GM20000 (cell line): ENCODE measurements around the gene PLPP7.

ENCODE experiments used
- DNase-seq: peaks from one replicate; pipeline ENCODE4 v3.0.0; 2012; ENCODE audit warnings: low spot score
- CTCF ChIP-seq: IDR thresholded peaks from 2 replicates; pipeline ENCODE4 v1.5.1; 2012; ENCODE audit warnings: mild to moderate bottlenecking, control low read depth; ENCODE audit errors: extremely low read depth, missing control alignments

Gene PLPP7

GRCh38 chr9:131309530-131310276 is 20.2 kb downstream of the PLPP7 start:
- no peak for TF ChIP-seq CTCF

GRCh38 chr9:131310833-131311554 is 21.5 kb downstream of the PLPP7 start:
- DNase-seq: no peak
- no peak for TF ChIP-seq CTCF

More at GRCh38 chr9:131309530-131310276, 20.2 kb downstream of the PLPP7 start:
- DNase-seq: no peak

DNA sequence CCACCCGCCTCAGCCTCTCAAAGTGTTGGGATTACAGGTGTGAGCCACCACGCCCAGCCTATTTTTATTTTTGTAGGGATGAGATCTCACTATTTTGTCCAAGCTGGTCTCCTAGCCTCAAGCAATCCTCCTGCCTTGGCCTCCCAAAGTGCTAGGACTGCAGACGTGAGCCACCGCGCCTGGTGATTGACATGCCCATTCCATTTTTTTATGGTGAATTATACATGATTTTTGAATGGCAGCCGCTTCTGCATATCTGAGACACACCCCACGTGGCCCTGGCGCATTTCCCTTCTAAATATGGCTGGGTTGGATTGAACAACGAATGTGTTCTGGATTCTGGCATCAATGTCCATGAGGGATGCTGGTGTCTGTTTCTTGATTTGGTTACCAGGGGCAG is 22.7 kb downstream of the PLPP7 start:
- DNase-seq: no peak
- TF ChIP-seq CTCF: no peak

DNA sequence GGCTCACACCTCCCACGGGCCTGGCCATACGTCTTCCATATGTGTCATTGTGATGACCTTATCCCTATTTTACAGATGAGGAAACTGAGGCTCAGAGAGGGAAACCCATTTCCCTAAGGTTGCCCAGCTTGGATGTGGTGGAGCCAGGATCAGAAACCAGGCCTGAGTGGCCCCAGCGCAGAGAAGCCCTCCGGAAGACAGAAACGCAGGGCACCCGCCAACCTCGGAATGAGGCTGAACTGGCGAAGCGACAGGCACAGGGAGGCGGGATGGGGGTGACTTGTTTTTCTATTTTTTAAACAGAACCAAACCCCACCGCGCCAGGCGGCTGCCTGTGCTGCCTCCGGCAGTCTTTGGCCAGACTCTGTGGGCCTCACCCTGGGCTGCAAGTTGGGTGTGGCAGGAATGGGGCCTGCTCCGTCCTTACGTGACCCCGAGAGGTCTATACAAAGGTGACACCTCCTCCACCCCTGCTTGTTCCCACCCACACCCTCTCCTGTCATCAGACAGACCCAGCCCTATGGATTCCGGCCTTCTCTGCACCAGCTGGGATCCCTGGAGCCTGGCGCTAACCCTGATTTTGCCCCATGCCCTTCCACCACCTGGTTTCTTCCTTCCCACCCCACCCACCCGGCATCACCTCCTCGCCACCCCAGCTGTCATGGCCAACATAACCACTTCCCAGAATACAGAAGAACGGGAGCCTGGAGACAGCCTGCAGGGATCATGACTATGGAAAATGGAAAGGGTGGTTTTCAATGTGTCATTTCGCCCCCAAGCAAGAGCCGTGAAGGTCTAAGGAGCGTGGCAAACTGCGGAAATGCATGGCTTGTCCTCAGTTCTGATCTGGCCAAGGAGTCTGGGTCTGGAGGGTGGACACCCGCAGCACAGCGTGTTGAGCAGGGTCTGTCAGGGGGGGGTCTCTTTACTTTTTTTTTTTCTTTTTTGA is 23.6 kb downstream of the PLPP7 start:
- TF ChIP-seq CTCF: no peak
- no peak for DNase-seq

DNA sequence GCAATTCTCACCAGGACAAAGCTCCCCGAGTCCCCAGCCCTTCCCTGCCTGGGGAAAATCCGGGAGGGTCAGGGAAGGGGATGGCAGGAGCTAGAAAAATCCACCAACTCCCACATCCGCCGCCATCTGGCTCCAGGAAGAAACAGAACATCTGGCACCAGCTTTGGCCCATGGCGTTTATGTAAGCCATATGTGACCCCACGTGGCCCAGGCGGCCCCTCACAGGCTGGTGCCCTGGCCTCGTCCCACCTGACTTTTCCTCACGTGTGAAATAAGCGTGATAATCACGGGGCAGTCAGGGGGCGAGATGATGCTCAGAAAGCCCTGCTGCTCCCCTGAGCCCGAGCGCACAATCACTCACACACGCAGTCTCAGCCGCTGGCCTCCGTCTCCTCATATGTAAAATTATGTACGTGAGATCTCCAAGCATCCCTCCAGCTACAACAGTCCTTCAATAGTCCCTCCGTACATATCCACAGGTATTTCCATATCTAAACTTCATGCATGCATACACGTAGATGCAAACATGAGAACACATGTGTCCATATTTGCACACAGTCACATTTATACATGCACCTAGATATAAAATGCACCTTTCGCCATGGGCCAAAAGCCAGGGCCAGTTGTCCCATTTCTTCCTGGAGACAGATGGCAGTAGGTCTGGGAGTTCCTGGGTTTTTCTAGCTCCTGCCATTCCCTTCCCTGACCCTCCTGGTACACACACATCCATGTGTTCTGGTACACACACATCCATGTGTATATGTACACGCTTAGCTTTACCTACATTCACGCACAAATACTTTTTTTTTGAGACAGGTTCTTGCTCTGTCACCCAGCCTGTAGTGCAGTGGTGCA is 28.9 kb downstream of the PLPP7 start:
- no peak for TF ChIP-seq CTCF
- DNase-seq: no peak

DNA sequence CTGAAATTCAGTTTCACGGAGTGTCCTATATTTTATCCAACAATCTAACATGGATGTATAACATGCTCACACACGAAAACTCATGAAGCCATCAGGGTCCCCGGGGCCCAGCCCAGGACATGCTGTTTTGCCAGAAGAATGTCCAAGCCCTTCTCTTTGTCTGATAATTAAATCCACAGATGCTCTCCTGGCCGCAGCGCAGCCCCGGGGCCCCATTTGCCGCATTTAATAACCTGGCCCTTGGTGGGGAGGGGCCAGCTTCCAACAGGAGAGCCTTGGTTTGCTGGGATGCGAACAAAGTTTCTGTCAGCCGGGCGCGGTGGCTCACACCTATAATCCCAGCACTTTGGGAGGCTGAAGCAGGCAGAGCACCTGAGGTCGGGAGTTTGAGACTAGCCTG is 30.0 kb downstream of the PLPP7 start:
- no peak for TF ChIP-seq CTCF
- no peak for DNase-seq
